Right forelimb (tissue), 1 donor: ENCODE results near the gene TSEN54.
"Not testable (repeated sequence)": the region's sequence is repeated elsewhere in the genome, so short reads cannot be mapped to it uniquely, and the experiment has no call there.

Experiments
- DNase-seq: peaks from one replicate; pipeline ENCODE4 v3.0.0-alpha.2; 2018

TSEN54 gene

DNA sequence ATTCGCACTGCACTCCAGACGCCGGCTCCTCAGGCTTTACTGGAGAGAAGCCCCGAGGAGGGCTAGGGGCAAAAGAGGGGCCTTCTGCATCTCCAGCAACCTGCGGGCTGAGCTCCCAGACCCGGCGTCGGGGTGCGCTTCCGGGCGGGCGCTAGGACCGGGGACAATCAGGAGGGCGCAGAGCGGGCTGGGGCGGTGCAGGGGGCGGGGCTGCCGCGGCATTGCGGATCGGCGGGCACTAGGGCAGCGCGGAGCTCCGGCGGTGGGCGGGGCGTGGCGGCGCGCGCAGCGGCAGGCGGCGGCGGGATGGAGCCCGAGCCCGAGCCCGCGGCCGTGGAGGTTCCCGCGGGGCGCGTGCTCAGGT is at the start of gene TSEN54:
Gene TSEN54, plus strand, starts transcription at position 274 of the 364 bp plus-strand sequence. Its CDS starts 33 bp downstream, at position 307.
- peak; percentile 96 for DNase-seq

DNA sequence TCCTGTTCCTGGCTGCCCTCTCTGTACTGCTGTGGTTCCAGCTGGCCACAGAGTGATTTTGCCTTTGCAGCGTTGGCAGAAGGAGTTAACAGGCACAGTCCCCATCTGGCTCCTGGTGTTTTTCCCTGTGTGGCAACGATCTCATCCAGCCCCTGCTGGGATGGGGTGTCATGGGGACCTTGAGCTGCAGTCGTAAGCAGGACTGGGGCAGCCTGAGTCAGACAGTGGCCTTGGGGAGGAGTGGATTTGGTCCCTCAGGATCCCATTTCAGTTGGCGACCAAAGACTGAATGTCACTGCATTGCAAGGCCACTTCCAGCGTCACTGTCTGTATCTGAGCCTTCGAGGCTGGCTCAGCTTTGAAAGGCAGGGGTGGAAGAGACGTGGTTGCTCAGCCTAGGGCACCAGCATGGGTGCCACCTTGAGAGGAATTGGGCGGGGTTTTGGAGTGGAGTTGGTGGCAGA is 48.0 kb upstream of the TSEN54 start:
- no peak for DNase-seq

DNA sequence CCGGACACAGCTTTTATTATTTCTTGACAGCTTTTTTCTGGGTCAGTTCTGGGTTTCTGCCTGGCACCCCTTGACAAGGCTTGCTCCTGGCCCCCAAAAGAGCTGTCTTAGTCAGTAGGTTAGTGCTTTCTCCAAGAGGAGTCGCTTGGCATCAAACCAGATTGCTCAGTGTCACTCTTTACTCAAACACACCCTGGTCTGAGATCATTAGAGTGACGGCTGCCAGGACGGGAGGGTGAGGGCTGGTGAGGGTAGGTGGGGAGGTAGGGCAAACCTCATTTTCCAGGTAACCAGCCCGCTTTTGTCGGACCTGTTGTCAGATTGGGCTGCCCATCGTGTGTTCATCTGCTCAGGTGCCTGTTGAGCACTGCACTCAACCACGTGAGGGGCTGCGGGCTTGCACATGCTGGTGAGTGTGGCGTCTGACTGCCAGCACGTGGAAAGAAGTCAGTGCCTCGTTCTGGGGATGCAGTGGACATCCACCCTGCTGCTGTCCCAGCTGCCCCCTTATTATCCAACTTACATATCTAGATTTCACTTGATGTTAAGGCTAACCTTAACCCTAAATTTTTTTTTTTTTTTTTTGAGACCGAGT is 47.5 kb upstream of the TSEN54 start:
- no peak for DNase-seq

DNA sequence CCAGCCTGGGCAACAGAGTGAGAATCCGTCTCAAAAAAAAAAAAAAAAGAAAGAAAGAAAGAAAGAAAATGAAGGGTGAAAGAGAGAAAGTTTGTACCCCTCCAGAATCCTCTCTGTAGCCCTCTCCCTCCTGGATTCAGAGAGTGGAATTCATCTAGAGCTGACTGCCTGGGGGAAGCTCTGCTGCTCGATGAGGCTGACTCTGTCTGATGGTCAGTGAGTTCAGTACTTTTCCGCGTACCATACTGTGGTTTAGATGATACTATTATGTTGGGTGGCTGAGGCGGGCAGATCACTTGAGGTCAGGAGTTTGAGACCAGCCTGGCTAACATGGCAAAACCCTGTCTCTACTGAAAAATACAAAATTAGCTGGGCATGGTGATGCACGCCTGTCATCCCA is 45.1 kb upstream of the TSEN54 start:
- DNase-seq, result no peak

DNA sequence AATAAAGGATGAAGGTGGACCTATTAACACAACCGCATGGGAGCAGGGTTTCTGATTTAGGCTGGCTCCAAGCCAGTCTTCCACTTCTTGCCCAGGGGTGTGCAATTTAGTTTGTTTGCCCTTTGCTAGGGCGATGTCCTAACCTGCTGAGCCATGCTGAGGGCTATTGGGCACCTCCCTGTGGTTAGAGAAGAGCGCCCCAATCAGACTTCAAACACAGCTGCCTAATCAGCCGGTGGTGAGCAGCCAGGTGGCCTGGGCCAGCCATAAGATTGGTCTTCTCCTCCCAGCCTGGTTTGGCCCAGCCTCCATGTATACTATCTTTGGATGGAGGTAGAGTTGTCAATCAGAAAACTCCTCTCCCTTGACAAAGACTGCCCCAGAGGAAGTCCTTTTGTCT is 44.2 kb upstream of the TSEN54 start:
- no peak for DNase-seq

DNA sequence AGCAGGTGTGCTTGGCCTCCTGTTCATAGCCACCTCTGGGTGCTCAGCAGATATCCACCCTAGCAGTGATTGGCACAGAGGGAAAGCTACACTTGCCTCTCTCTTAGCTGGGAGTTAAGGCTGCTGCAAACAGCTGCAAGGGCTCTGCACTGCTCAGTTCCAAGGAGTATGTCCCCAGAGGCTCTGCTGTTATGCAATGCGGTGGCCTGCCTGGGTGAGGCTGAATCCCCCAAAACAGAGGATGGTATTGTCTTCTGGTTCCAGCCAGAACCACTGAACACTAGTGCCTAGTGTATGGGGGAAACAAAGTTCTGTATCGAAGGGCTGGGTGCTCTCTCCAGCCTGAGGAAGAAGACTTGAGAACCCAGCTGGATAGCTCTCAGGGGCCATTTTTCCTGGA is 43.1 kb upstream of the TSEN54 start:
- DNase-seq, result no peak

DNA sequence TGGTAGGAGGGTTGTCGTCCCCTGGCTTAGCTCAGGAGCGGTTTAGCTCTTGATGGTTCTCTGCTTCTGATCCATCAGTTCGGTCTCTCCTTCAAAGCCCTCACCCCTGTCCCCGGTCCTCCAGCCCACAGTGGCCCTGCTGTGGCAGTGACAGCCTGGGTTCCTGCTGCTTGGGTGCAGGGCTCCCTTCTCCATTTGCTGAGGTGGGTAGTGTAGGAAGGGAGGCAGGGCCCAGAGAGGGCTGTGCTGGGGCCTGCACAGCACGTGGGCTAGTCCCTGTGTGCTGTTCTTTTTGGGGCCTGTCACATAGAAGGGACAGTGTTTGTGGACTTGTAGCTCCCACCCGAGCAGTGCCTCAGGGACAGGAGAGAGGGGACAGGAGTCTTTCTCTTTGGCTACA is 41.6 kb upstream of the TSEN54 start:
- DNase-seq, result no peak

DNA sequence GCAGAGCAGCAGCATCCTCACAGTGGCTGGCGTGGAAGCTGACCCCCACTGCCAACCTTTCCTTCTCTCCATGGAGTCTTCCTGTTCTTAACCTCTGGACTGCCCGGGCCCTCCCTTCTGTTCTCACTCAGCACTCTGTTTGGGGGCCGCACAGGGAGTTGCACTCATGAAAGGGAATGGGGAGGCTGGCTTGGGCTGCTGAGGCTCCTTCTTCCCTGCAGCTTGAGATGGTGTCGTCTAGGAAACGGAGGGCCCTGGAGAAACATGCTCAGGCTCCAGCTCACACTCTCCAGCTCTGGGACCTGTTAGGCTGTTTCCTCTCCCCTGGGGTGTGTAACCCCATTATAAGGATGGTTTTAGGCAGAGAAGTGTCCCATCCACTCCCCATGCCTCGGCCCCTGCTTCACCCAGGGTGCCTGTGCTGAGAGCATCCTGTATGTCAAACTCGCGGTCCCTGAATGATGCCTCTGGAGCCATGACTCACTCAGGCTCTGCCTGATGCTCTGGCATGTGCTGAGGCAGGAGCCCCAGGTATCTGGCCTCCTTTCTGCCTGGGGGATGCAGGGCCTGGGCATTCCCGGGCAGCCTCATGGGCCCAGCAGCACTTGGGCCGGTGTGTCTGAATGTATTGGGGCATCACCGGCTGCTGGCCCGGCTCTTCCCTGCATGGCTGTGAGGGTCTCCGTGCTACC is 41.0 kb upstream of the TSEN54 start:
- DNase-seq, result no peak

DNA sequence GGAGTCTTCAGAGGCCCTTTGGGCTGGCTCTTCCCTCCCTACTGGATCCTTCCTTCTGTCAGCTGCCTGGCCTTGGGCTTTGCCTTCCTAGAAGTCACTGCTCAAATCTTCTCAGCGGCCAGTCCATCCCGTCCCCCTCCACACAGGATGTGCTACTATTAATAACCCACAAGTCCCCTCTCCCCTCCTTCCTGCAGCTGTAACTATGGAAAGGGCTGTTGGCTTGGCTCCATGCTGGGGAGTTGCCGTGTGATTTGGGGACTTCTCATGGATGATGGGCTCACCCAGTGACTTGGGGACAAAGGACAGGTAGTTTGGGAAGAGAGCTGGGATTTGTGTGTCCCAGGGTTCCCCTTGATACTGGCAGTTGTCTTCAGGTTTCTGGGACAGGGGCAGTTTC is 40.5 kb upstream of the TSEN54 start:
- DNase-seq, result peak; percentile 70

DNA sequence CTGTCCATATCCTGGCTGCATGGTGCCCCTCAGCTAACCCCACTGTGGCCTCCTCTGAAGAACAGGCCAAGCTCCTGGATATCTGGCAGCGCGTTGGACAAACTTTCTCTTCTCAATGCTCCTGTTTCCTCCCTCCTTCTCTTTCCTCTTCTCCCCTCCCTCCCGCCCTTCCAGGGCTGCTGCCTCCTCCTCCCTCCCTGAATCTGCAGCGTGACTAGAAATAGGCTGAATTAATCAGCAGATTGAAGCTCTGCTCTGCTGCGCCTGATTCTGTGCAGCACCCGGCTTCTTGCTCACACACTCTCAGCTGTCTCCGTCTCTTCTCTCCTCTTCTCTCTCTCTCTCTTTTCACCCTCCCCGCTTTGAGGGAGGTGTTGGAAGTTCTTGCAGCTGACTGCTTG is 40.1 kb upstream of the TSEN54 start:
- DNase-seq, result no peak

DNA sequence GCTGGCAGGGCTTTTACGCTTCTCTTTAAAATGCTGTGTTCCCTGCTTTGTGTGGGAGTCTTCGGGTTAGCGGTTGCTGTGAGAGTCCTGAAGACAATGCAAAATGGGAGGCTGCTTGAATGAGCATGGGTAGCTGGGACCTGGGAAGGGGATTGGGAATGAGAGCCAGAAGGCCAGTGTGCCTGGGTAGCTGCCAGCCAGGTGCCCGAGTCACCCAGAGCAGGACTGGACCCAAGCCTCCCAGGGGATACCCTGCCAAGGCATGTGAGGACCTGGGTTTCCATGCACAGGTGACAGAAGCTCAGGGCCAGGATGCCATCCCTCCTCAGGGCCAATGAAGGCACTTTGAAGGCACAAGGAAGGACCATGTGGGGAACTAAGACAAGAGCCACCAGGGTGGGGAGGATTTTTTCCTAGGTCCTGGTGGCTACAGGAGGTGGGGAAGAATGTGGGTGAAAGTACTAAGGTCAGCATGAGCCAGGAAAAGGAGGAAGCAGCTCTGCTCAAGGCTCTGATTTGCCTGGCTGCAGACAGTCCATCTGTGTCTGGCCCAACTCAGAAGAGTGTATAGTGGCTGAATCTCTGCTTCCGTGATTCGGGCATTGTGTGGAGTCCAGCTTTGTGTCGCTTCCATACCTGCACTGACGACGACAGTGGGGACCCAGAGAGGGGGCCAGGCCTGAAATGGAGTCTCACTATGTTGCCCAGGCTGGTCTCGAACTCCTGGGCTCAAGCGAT is 39.4 kb upstream of the TSEN54 start:
- no peak for DNase-seq

DNA sequence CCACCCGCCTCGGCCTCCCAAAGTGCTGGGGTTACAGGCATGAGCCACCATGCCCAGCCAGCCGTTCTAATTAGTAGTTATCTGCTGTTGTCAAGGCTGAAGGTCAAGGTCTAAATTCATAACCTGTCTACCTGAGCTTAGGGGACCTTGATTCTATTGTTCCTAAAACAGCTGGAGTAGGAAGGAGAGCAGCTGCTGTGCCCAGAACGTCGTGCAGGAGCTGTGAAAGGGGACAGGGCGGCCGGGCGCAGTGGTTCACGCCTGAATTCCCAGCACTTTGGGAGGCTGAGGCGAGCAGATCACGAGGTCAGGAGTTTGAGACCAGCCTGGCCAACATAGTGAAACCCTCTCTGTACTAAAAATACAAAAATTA is 38.9 kb upstream of the TSEN54 start:
- DNase-seq, result not testable (repeated sequence)

DNA sequence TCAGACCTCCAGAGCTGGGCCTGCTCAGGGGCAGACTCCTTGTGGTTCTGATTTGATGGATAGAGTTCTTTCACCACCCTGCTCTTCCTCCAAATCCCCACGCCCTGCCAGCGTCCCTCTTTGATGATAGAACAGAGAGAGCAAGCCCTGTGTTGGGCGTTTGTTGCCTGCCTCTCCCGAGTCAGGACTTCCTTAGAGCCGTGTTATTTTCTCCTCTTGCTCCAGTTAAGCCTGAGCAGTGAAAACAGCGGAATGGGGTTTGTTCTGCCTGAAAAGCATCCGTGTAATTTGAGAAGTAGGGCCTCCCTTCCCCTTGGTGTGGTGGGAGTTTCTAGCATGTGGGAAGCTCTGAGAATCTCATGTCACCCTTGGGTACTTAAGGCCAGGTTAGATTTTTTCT is 37.8 kb upstream of the TSEN54 start:
- DNase-seq, result no peak

DNA sequence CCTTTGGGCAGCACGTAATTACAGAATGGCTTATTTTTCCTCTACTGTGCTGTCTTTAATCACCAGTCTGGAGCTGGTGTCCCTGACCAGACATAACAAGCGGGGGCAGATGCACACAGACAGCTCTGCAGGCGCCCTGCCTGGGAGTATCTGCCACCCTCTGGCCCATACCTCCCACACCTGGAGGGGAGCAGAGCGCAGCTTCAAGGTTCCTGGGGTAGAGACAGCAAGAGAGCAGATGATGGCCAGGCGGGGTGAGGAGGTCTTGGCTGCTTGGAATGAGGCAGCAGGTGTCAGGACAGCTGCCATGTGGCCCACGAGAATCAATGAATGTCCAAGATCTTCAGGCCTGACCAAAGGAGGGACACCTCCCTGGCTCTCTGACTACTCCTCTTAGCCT is 36.0 kb upstream of the TSEN54 start:
- DNase-seq, result peak; percentile 44

DNA sequence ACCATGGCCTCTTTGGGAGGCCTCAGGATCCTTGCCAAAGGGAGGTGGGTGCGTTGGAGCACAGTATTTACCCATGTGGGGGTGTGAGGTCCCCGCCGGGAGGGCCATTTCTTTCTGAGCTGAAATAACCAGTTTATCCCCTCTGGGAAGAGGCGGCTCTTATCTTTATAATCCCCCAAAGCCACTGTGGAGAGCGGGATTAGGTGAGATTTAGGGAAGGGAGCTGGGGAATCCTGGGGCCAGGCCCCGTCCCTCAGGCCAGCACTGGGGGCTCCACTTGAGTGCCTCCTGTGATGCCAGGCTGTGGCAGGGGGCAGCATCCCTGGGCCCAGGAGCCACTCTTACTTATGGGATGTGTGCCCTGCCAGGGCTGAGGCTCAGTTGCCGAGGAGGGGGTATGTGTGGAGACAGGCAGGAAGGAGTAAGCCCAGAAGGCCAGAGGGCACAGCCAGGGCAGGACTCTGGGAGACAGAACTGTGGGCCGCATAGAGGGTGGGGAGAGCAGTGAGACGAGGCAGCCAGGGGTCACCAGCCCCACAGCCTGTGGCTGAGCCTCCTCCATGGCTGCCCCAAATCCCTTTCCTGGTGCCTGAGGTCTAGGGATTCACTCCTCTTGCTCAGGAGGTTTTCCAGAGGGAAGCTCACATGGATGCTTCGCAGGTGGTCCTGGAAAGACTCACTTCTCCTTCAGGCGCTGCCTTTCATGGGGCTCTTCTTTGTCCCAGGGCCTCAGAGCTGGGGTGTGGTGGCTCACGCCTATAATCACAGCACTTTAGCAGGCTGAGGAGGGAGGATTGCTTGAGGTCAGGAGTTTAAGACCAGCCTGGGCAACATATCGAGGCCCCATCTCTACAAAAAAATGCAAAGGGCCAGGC is 34.9 kb upstream of the TSEN54 start:
- peak; percentile 44 for DNase-seq

DNA sequence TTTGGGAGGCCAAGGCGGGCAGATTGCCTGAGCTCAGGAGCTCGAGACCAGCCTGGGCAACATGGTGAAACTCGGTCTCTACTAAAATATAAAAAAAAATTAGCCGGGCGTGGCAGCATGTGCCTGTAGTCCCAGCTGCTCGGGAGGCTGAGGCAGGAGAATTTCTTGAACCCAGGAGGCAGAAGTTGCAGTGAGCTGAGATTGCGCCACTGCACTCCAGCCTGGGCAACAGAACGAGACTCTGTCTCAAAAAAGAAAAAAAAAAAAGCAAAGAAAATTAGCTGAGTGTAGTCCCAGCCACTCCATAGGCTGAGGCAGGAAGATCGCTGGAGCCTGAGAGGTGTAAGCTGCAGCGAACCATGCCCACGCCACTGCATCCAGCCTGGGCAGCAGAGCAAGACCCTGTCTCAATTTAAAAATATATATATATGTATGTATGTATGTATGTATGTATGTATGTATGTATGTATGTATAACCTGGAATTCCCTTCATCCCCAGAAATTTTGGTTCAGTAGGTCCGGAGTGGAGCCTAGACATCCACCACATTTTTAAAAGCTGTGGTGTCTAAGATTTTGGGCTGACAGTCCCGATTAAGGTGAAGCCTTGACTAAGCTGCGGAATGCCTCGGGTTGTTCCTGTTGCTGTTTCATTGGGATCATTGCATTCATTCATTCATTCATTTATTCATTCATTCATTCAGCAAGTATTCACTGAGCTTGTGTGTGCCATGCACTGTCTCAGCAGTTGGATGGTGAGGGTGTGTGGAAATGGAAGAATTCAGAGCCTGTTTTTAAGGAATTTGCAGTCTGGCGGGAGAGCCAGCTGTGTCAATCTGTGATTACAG is 34.0 kb upstream of the TSEN54 start:
- no peak for DNase-seq

DNA sequence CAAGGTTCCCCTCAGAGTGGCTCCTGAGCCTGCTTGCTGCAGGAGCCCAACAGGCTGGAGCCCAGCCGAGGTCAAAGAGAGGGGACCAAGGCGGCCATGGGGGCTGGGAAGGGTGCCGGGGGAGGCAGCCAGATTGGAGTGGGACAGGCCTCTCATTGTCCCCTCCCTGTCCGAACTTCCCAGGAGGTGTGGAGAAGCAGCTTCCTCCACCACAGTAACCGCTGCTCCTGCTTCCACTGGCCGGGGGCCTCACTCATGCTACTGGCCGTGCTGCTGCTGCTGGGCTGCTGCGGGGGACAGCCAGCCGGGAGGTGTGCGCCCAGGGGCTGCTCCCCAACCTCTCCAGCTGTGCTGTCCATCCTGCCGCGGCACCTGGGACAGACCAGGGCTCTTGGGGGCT is 30.6 kb upstream of the TSEN54 start:
- DNase-seq, result peak; percentile 42

DNA sequence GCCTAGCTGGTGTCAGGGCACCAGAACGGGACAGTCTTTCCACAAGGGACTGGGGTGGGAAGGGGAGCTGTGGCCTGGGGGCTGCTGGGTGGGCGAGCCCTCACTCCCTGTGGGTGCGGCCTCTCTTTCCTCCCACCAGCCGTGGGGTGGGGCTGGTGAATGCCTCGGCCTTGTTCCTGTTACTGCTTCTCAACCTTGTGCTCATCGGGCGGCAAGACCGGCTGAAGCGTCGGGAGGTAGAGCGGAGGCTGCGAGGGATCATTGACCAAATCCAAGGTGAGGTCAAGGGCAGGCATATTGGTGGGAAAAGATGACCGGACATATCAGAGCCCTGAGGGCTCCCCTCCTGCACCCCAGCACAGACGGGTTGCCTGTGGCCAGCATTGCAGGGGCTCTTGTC is 30.2 kb upstream of the TSEN54 start:
- DNase-seq, result no peak

DNA sequence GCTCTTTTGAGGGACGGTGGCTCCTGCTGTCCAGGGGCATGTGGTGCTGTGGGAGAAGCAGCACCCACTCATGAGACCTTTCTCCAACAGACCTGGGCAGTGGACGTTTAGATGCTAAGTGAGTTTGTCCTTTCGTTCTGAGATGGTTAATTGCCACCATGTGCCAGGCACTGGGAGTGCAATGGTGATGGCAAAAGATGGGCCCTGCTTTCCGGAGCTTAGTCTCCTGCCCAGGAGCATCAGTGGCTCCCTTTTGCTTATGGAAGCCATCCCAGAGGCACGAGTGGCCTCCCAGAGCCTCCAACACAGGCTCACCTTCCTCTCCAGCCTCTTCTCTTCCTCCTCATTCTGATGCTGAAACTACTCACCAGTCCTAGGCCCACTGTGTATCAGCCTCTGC is 29.4 kb upstream of the TSEN54 start:
- DNase-seq, result no peak

DNA sequence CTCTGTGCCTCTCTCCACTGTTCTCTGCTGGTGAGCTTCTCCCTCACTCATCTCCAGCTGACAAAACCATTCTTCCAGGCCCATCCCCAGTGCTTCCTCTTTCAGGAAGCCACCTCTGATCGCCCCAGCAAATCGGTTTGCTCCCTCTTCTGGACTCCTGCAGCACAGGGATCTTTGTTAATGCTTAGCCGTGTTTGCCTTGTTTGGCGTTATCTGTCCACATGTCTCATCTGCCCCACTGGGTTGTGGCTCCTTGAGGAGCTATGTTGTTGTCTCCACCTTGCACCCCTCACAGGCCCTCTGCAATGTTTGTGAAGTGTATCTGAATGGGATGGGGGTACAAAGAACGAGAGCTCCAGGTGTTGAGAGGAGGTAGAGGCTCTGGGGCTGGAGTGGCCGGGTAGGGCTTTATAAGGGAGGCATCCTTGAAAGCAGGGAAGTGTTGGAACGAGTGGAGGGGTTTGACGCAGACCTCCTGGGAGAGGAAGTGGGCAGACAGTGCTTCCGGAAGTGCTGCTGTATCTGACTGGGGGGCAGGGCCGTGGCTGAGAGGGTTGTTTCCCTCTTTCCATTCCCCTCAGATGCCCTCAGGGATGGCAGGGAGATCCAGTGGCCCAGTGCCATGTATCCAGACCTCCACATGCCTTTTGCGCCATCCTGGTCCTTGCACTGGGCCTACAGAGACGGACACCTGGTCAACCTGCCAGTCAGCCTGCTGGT is 28.8 kb upstream of the TSEN54 start:
- no peak for DNase-seq

DNA sequence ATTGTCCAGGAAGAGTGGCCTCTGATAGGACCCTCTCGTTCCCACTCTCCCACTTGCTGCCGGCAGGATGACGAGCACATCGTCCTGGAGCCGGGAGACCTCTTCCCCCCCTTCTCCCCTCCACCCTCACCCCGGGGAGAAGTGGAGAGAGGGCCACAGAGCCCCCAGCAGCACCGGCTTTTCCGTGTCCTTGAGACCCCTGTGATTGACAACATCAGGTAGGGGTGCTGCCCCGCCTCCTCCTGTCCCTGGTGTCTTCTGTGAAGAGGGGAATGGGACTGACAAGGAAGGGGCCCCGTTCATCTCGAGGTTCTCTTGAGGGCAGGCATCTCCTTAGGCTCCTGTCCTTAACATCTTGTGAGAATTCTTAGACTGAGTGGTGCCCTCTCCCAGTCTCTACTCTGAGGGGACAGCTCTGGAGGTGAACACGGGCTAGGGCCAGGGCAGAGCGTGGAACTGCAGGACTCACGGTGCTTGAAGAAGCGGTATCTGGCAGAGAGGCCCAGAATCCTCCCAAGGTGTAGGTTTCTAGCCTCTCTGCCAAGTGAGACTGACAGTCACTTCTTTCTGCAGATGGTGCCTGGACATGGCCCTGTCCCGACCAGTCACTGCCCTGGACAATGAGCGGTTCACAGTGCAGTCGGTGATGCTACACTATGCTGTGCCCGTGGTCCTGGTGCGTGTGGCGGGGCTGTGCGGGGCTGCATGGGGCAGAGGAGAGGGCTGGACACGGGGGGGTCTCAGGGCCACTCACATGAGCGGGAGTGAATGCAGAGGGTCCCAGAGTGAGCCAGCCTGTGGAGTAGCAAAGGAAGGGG is 27.4 kb upstream of the TSEN54 start:
- no peak for DNase-seq
